Lung (tissue), 16 donors: Measurements from ENCODE around the gene NT5DC4. TPM values are rescaled to one million over a fixed set of nuclear protein-coding genes. Genes with fewer than 3 reads are reported as not detected.

ENCODE experiments used
- ATAC-seq: fragments of 200-7000 bp; cut with Tn5 transposase; one replicate; pipeline ENCODE4 v1.9.1; 2020; ENCODE audit warnings: moderate number of reproducible peaks; ENCODE audit not compliant: insufficient read depth, low FRiP score
- DNase-seq, 3 donors: peaks; one replicate each; pipeline ENCODE4 v3.0.0-alpha.2; 2013 to 2017
- H3K27ac ChIP-seq, 2 donors: one replicate each; pipeline ENCODE4 v1.5.1; 2013; ENCODE audit warnings: mild to moderate bottlenecking in 2 of 2, moderate library complexity in 2 of 2, control low read depth in 1 of 2, inconsistent platforms in 1 of 2, low read depth in 1 of 2, low read length in 1 of 2
- H3K27me3 ChIP-seq, 3 donors: one replicate each; pipeline ENCODE4 v1.5.1; 2013; ENCODE audit warnings: low read length in 2 of 3; ENCODE audit not compliant: control insufficient read depth in 3 of 3, insufficient read depth in 3 of 3
- H3K36me3 ChIP-seq, 4 donors: one replicate each; pipeline ENCODE4 v1.5.1; 2013; ENCODE audit warnings: low read length in 4 of 4, mild to moderate bottlenecking in 1 of 4, moderate library complexity in 1 of 4; ENCODE audit not compliant: control insufficient read depth in 4 of 4, insufficient read depth in 4 of 4
- H3K4me1 ChIP-seq, 5 donors: one replicate each; pipeline ENCODE4 v1.5.1; 2013; ENCODE audit warnings: low read length in 5 of 5, mild to moderate bottlenecking in 2 of 5, moderate library complexity in 1 of 5; ENCODE audit not compliant: control insufficient read depth in 5 of 5, insufficient read depth in 5 of 5
- H3K4me3 ChIP-seq: one replicate; pipeline ENCODE4 v1.5.1; 2013; ENCODE audit warnings: mild to moderate bottlenecking, control low read depth, moderate library complexity
- H3K9ac ChIP-seq, 2 donors: one replicate each; pipeline ENCODE4 v1.5.1; 2013; ENCODE audit warnings: low read length in 2 of 2, control low read depth in 1 of 2; ENCODE audit not compliant: insufficient read depth in 1 of 2
- H3K9me3 ChIP-seq, 4 donors: one replicate each; pipeline ENCODE4 v1.5.1; 2013; ENCODE audit warnings: low read length in 3 of 4, mild to moderate bottlenecking in 1 of 4, moderate library complexity in 1 of 4; ENCODE audit not compliant: control insufficient read depth in 4 of 4, insufficient read depth in 3 of 4
- CTCF ChIP-seq: IDR thresholded peaks from 2 replicates; pipeline ENCODE4 v1.5.1; 2012; ENCODE audit warnings: mild to moderate bottlenecking; ENCODE audit errors: control extremely low read depth, extremely low read depth
- WGBS, 2 donors: extraction: QIAGEN DNeasy Blood & Tissue Kit; methylation state at CpG; one replicate each; pipeline ENCODE4 v1.1.7; 2013; 5-methylcytosine and 5-hydroxymethylcytosine counted together
- long read RNA-seq, 5 donors: transcript quantifications; one replicate each; lab custom pipeline, GENCODE V29; 2026
- polyA plus RNA-seq, 2 donors: library from polyadenylated mRNA; stranded (reverse); fragments of 200-250 nt; gene quantifications; one replicate each; pipeline ENCODE4 v1.2.1, GENCODE V29; 2013
- total RNA-seq, 2 donors: library from RNA; depleted of rRNA in 1 of 2; stranded (reverse); fragments of >200 nt in 1 of 2; gene quantifications; one replicate each; pipeline ENCODE4 v1.2.1, GENCODE V29; 2014 to 2021
- donor health status: control.
- donor health status: control.
- donor health status: Bipolar disorder and iron deficiency.
- donor health status: healthy.
- donor health status: DM: yes; HTN: yes; CAD: no.

NT5DC4 gene
- under 1 TPM; 0.09 to 0.83 TPM for total RNA-seq
- under 1 TPM; 0.53 TPM for polyA plus RNA-seq
- long read RNA-seq, donor 1, result 0 reads
- long read RNA-seq, donor 2, partial matches to known transcripts, result 7 of 7 reads
- long read RNA-seq, donor 2, other reads (novel, unspliced or antisense), result 0 of 7 reads
- long read RNA-seq, donor 3, result 0 reads
- long read RNA-seq, donor 4, result 0 reads
- long read RNA-seq, donor 5, partial matches to known transcripts, result 11 of 17 reads
- long read RNA-seq, donor 5, other reads (novel, unspliced or antisense), result 6 of 17 reads

GRCh38 chr2:112720785-112721184, at the start of gene NT5DC4:
TSS of gene NT5DC4 (plus strand) at chr2:112721020. CDS start at chr2:112721080, 60 bp downstream.
- no peak for ATAC-seq
- no peak for TF ChIP-seq CTCF
- no peaks in the 10 kb centered on the region for H3K27me3 ChIP-seq
- no peak within 1 kb of the TSS for H3K4me3 ChIP-seq
- 88 to 93% methylated on average over 6 of the region's 6 CpGs for WGBS, 2 donors
- H3K9me3 ChIP-seq, result no peaks in the 10 kb centered on the region
- no peaks in the 10 kb centered on the region for H3K36me3 ChIP-seq
- no peak within 1 kb of the TSS for H3K9ac ChIP-seq
- H3K4me1 ChIP-seq, result no peaks in the 10 kb centered on the region
- no peak within 1 kb of the TSS for H3K27ac ChIP-seq
- DNase-seq, result no peak

- H3K36me3 ChIP-seq, result no peaks in the 10 kb centered on the region
- no peak overlapping the region for H3K27ac ChIP-seq
- no peaks in the 10 kb centered on the region for H3K27me3 ChIP-seq
- H3K4me3 ChIP-seq, result no peak overlapping the region
- WGBS, 2 donors, result 80 to 84% methylated on average over 2 of the region's 2 CpGs
- TF ChIP-seq CTCF, result no peak
- no peak overlapping the region for H3K9ac ChIP-seq
- ATAC-seq (no peak), DNase-seq (no peak)
- H3K9me3 ChIP-seq, result no peaks in the 10 kb centered on the region
- H3K4me1 ChIP-seq, result peaks cover 0 to 5% (median 0%) of the 10 kb centered on the region in 5 donors
Observed at GRCh38 chr2:112671801-112672200, 49.0 kb upstream of the NT5DC4 start.

- DNase-seq (no peak), ATAC-seq (no peak)
- 98 to 100% methylated on average over 1 of the region's 1 CpG for WGBS, 2 donors
- H3K9ac ChIP-seq, result no peak overlapping the region
- peaks cover 0 to 5% (median 0%) of the 10 kb centered on the region in 5 donors for H3K4me1 ChIP-seq
- H3K36me3 ChIP-seq, result no peaks in the 10 kb centered on the region
- no peaks in the 10 kb centered on the region for H3K9me3 ChIP-seq
- TF ChIP-seq CTCF, result no peak
- no peak overlapping the region for H3K4me3 ChIP-seq
- H3K27ac ChIP-seq, result no peak overlapping the region
- H3K27me3 ChIP-seq, result no peaks in the 10 kb centered on the region
Observed at GRCh38 chr2:112673008-112673407, 47.8 kb upstream of the NT5DC4 start.

GRCh38 chr2:112674229-112674628, 46.6 kb upstream of the NT5DC4 start:
- H3K4me1 ChIP-seq, result peaks cover 0 to 5% (median 0%) of the 10 kb centered on the region in 5 donors
- H3K27ac ChIP-seq, result peak overlapping the region in 1 of 2 donors; percentile 23
- H3K27me3 ChIP-seq, result no peaks in the 10 kb centered on the region
- TF ChIP-seq CTCF, result no peak
- no peaks in the 10 kb centered on the region for H3K9me3 ChIP-seq
- H3K4me3 ChIP-seq, result no peak overlapping the region
- WGBS, 2 donors, result 24 to 43% methylated on average over 12 of the region's 12 CpGs
- H3K9ac ChIP-seq, result no peak overlapping the region
- no peaks in the 10 kb centered on the region for H3K36me3 ChIP-seq
- ATAC-seq, result peak; percentile 69
- DNase-seq, result peak in 2 of 3 donors; percentile 31 to 65
